ENCODE results near the gene BNIP1.

DNA sequence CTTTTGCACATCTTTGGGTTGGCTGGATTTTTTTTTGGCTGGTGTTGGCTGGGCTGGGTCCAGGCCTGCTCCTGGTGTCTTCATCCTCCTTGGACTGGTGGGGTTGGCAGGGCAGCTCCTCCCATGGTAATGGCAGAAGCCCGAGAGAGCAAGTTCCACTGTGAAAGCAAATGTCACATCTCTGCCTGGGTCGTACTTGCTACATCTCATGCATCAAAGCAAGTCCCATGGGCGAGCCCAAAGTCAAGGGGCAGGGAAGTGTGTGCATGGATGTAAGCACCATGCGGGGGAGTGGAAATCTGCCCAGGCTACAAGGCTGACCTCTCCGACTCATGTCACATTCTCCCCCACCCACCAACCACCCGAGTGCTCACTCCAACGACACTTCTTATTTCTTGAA, 64.0 kb downstream of the BNIP1 start:
- TF ChIP-seq POLR2A (IDR thresholded peaks at IDR 0.05; ENCODE audit: low read depth, low read length): no peak
- no peak for TF ChIP-seq POLR2AphosphoS5 (IDR thresholded peaks at IDR 0.05; ENCODE audit: low read depth, low read length)
- no peak for TF ChIP-seq TAF1 (IDR thresholded peaks at IDR 0.05; ENCODE audit: borderline replicate concordance, low read depth, low read length)
